Activated naive CD4-positive, alpha-beta T cell treated with anti-CD3 and anti-CD28 coated beads for 36 hours (primary cell): ENCODE data around the gene MALRD1. TPM values are rescaled to one million over a fixed set of nuclear protein-coding genes. Genes with fewer than 3 reads are reported as not detected.

Experiments used
- CTCF ChIA-PET: fragments of 350-600 bp; sonication (Branson Sonifier 250); formaldehyde crosslinking; loops from one replicate; lab custom pipeline; 2021; ENCODE audit warnings: antibody characterized with exemption; lab: Charles Lee
- DNase-seq: peaks from one replicate; pipeline ENCODE4 v3.0.0-alpha.2; 2020
- H3K27ac Mint-ChIP-seq: one replicate; pipeline ENCODE4 v1.8.0; 2021; ENCODE audit warnings: mild to moderate bottlenecking, mixed read lengths
- H3K27me3 Mint-ChIP-seq: one replicate; pipeline ENCODE4 v1.8.0; 2021; ENCODE audit warnings: low read depth, mixed read lengths
- H3K36me3 Mint-ChIP-seq: one replicate; pipeline ENCODE4 v1.8.0; 2021; ENCODE audit warnings: low read depth, mixed read lengths
- H3K4me1 Mint-ChIP-seq: one replicate; pipeline ENCODE4 v1.8.0; 2021; ENCODE audit warnings: low read depth, mixed read lengths
- H3K4me3 Mint-ChIP-seq: one replicate; pipeline ENCODE4 v1.8.0; 2021; ENCODE audit warnings: mild to moderate bottlenecking, moderate library complexity, mixed read lengths
- H3K9me3 Mint-ChIP-seq: one replicate; pipeline ENCODE4 v1.8.0; 2021; ENCODE audit warnings: mixed read lengths
- intact Hi-C: fragments of 100-400 bp; cut with micrococcal nuclease; formaldehyde crosslinking; loops from one replicate; pipeline ENCODE4 v1.15.1; 2023
- total RNA-seq, 2 experiments: library from RNA; stranded (reverse); gene quantifications; one replicate each; pipeline ENCODE4 v1.2.3, GENCODE V29; 2021

Gene MALRD1
- total RNA-seq, 2 experiments from 2014 or later = not detected

DNA sequence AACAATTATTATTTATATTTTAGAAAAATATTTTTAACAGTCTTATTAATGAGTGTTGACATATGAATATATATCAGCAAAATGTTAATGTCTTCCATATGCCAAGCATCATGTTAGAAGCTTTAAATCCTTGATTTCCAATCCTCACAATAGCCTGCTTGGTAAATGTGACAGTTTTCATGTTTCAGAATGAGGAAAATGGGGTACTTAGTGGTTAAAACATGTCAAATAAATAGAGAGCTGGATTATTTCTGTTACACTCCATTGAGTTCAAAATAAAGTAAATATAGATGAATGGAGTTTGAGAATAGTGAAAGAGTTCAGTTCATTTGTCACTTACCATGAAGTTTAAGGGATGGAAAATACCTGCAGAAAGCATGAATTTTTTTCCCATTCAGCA, 377.4 kb downstream of the MALRD1 start:
- intact Hi-C loops = no loop called here
- CTCF ChIA-PET = no interaction called here
- no peaks in the 10 kb centered on the region for H3K36me3 Mint-ChIP-seq
- H3K4me1 Mint-ChIP-seq = no peaks in the 10 kb centered on the region
- no peaks in the 10 kb centered on the region for H3K27me3 Mint-ChIP-seq
- H3K27ac Mint-ChIP-seq = no peak overlapping the region
- H3K9me3 Mint-ChIP-seq = peaks cover 5% of the 10 kb centered on the region
- no peak for DNase-seq
- no peak overlapping the region for H3K4me3 Mint-ChIP-seq

DNA sequence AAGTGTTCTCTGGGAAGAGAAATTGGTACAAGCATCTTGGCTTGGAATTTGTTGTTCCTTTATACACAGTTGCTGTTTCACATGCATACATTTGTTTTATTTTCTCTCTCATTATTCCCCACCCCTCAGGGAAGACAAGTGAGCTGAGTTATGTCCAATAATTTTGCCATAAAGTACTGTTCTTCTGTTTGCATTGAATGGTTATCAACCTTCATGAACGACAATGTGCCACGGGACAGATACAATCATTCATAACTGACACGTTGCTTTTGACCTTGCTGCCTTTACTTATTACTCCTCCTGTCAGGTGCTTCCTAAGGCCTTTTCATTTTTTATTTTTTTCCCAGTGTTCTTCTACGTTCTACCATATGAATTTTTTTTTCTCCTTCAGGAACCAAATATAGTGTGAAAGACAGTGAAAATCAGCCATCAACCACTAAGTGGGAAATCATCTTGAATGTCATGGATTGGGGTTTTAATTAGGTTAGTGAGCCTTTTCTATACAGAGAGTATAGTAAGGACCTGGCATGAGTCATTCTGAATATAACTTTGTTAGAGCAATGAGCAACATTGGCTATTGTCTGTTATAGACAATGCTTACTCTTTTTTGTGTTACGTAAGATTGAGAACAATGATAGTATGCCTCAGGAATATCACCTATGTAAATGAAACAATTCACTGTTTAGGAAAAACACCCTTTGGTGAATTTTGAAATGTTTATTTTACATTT, 383.2 kb downstream of the MALRD1 start:
- Mint-ChIP-seq H3K27ac (no peak overlapping the region), H3K36me3 (no peaks in the 10 kb centered on the region), H3K4me3 (no peak overlapping the region), H3K9me3 (no peaks in the 10 kb centered on the region), H3K27me3 (no peaks in the 10 kb centered on the region), H3K4me1 (no peaks in the 10 kb centered on the region)
- CTCF ChIA-PET = interaction anchor here (0.7 kb wide), 1 partner anchor 1934 kb away, joined by 3 read pairs; no protein-coding TSS in a partner anchor
- intact Hi-C loops = no loop called here
- DNase-seq = no peak

DNA sequence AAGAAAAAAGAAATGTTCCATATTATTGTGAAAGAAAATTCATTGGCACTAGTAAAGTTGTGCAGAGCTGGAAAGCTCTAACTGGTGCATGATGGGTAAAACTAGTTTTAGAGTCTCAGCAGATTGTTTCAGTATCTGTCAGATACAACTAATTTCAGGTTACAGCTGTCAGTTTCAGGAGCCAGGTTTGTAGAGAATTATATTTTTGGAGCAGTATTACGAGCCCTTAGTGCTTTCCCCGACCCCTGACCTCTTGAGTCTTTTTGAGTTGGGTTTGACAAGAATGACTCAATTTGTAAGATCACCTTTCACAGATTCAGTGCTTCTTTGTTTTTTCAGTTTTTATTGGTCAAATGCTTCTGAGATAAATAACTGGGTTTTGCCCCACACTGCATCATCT, 401.3 kb downstream of the MALRD1 start:
- no peaks in the 10 kb centered on the region for H3K4me1 Mint-ChIP-seq
- no peaks in the 10 kb centered on the region for H3K9me3 Mint-ChIP-seq
- CTCF ChIA-PET = no interaction called here
- intact Hi-C loops = no loop called here
- no peak for DNase-seq
- H3K27ac Mint-ChIP-seq = no peak overlapping the region
- no peaks in the 10 kb centered on the region for H3K27me3 Mint-ChIP-seq
- H3K4me3 Mint-ChIP-seq = no peak overlapping the region
- H3K36me3 Mint-ChIP-seq = no peaks in the 10 kb centered on the region

DNA sequence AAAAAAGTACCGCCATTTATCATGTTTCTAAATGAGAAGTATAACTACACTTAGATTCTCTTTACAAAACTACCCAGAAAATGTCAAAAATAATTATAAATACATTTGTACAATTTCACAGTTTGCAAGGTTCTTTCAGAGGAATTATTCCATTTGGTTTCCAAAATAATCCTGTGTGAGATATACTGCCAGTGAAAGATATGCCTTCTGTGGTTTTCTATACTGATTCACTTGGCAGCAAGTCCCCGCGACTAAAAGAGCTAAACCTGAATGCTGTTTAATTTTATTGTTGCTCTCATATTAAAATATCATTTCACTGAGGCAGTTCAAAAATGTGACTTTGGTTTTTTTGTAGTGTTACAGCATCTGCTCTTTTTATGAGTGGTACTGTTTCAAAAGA, 402.8 kb downstream of the MALRD1 start:
- CTCF ChIA-PET = no interaction called here
- Mint-ChIP-seq H3K27me3 (no peaks in the 10 kb centered on the region), H3K27ac (no peak overlapping the region), H3K4me1 (no peaks in the 10 kb centered on the region), H3K9me3 (no peaks in the 10 kb centered on the region), H3K4me3 (no peak overlapping the region), H3K36me3 (no peaks in the 10 kb centered on the region)
- no peak for DNase-seq
- intact Hi-C loops = no loop called here

DNA sequence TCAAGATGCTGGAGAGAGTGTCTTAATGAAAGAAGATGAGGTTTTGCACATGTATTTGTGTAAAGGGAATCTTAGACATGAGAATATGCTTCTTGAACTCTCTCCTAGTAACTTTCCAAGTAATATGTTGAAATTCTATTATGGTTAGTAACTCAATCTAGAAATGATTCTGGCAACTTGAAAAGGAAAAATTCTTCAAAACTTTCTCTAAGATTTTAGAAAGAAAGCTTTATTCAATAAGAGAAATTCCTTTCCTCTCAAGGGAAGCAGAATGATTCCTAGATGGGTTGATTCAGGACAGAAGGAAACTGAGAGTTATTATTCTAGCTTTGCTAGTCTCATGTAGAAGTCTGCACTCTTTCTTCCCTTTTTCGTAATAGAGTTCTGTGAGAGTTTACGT, 403.3 kb downstream of the MALRD1 start:
- CTCF ChIA-PET = no interaction called here
- intact Hi-C loops = no loop called here

DNA sequence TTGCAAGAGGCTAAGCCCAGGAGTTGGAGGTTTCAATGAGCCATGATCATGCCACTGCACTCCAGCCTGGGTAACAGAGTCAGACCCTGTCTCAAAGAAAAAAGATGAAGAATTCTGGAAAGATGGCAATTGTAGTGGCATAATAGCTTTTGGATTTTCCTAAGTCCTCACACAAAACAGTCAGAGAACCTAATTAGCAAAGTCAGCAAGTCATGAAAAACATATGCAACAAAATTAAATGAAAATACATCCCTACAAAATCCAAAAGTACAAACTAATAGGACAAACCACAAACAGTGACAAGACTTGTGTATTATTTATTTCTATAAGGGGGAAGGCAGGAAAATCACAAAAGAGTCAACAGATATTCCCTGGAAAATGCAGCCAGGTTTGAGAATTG, 405.4 kb downstream of the MALRD1 start:
- CTCF ChIA-PET = no interaction called here

More for the DNA sequence above, 403.3 kb downstream of the MALRD1 start:
- Mint-ChIP-seq H3K9me3 (no peaks in the 10 kb centered on the region), H3K27ac (no peak overlapping the region), H3K36me3 (no peaks in the 10 kb centered on the region), H3K27me3 (no peaks in the 10 kb centered on the region), H3K4me3 (no peak overlapping the region), H3K4me1 (no peaks in the 10 kb centered on the region)
- DNase-seq = no peak

DNA sequence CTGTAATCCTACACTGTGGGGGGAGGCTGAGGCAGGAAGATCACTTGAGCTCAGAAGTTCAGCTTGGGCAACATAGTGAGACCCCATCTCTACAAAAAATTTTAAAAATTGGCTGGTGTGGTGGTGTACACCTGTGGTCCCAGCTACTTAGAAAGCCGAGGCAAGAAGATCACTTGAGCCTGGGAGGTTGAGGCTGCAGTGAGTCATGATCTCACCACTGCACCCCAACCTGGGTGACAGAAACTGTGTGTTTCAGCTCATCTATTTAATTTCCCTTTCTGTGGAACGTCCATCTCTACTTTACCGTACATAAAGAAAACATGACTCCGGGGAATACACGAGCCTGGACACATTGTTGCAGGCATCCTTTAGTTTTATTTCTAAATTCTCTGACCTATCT, 413.0 kb downstream of the MALRD1 start:
- no peaks in the 10 kb centered on the region for H3K4me1 Mint-ChIP-seq
- no peak overlapping the region for H3K4me3 Mint-ChIP-seq
- CTCF ChIA-PET = no interaction called here
- no peak overlapping the region for H3K27ac Mint-ChIP-seq
- no peaks in the 10 kb centered on the region for H3K27me3 Mint-ChIP-seq
- no peaks in the 10 kb centered on the region for H3K36me3 Mint-ChIP-seq
- peaks cover 8% of the 10 kb centered on the region for H3K9me3 Mint-ChIP-seq
- intact Hi-C loops = no loop called here
- no peak for DNase-seq

More for the DNA sequence above, 405.4 kb downstream of the MALRD1 start:
- intact Hi-C loops = no loop called here
- Mint-ChIP-seq H3K27me3 (no peaks in the 10 kb centered on the region), H3K27ac (no peak overlapping the region), H3K9me3 (no peaks in the 10 kb centered on the region), H3K4me1 (no peaks in the 10 kb centered on the region), H3K36me3 (no peaks in the 10 kb centered on the region), H3K4me3 (no peak overlapping the region)
- DNase-seq = no peak

DNA sequence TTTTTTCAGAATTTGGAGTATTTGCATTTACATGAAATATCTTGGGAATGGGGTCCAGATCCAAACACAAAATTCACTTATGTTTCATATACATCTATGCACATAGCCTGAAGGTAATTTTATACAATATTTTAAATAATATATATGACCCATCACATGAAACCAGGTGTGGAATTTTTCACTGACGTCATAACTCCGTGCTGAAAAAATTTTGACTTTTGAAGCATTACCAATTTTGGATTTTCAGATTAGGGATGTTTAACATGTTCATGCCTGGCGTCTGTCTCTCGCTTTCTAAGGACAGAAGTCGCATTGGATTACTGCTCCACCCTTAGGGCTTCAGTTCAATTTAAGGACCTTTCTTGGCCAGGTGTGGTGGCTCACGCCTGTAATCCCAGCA, 418.1 kb downstream of the MALRD1 start:
- Mint-ChIP-seq H3K36me3 (no peaks in the 10 kb centered on the region), H3K4me1 (no peaks in the 10 kb centered on the region), H3K9me3 (peaks cover 7% of the 10 kb centered on the region), H3K27me3 (no peaks in the 10 kb centered on the region), H3K27ac (no peak overlapping the region), H3K4me3 (no peak overlapping the region)
- CTCF ChIA-PET = no interaction called here
- intact Hi-C loops = no loop called here
- no peak for DNase-seq

DNA sequence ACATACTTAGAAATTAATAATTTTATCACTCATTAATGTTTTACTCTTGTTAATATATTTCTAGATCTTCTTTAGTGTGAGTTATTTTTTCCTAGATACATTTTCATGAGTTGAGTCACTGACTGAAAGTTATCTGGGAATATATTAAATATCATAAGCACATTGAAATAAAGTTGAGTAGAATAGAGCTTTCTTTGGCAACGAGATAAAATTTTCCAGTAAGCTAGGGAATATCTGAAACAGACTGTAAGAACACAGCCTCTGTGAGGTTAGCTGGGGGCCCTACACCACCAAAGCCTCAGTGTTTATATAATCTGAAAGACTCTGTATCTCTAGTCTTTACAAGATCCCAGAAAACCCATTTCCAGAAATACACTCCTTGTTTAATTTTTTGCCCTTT, 419.8 kb downstream of the MALRD1 start:
- H3K36me3 Mint-ChIP-seq = no peaks in the 10 kb centered on the region
- intact Hi-C loops = no loop called here
- CTCF ChIA-PET = no interaction called here
- no peak for DNase-seq
- H3K9me3 Mint-ChIP-seq = peaks cover 11% of the 10 kb centered on the region
- H3K27ac Mint-ChIP-seq = no peak overlapping the region
- H3K4me1 Mint-ChIP-seq = no peaks in the 10 kb centered on the region
- no peaks in the 10 kb centered on the region for H3K27me3 Mint-ChIP-seq
- H3K4me3 Mint-ChIP-seq = no peak overlapping the region

DNA sequence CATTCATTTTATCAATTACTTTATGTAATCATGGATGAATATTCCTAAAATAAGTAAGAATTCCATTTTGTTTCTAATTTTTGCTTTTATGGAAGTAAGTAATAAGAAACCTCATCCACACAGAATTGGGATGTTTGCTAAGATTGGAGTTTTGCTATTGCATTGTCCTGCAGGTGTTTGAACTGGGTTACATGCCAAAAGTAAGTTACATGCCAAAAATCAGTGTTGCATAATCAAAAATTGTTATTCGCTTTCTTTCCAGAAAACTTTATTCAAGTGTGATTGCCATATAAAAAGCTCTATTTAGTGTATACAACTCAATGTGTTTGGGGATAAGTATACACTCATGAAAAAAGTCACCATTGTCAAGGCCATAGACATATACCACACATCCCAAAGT, 420.9 kb downstream of the MALRD1 start:
- Mint-ChIP-seq H3K4me1 (no peaks in the 10 kb centered on the region), H3K4me3 (no peak overlapping the region), H3K36me3 (no peaks in the 10 kb centered on the region), H3K9me3 (peaks cover 9% of the 10 kb centered on the region), H3K27me3 (no peaks in the 10 kb centered on the region), H3K27ac (no peak overlapping the region)
- no peak for DNase-seq
- CTCF ChIA-PET = no interaction called here
- intact Hi-C loops = no loop called here

DNA sequence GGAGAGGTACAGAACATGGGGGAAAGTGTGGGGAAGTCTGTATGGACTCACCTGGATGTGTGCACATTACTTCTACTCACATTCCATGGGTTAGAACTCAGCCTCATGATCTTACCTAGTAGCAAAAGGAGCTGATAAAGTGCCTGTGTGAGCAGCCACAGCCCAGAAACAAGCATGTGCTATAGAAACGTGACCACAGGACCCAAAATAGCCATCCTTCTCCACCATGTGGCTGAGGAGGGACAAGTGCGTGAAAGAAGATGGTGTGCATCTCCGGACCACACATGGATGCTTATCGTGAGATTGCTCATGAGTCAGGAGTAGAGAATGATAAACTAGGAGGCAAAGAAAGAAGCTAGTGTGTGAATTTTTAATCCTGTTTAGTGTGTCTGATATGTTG, 431.3 kb downstream of the MALRD1 start:
- no peak overlapping the region for H3K4me3 Mint-ChIP-seq
- H3K27me3 Mint-ChIP-seq = no peaks in the 10 kb centered on the region
- no peaks in the 10 kb centered on the region for H3K4me1 Mint-ChIP-seq
- CTCF ChIA-PET = no interaction called here
- no peaks in the 10 kb centered on the region for H3K36me3 Mint-ChIP-seq
- H3K9me3 Mint-ChIP-seq = peaks cover 6% of the 10 kb centered on the region
- no peak overlapping the region for H3K27ac Mint-ChIP-seq
- intact Hi-C loops = no loop called here
- DNase-seq = no peak

DNA sequence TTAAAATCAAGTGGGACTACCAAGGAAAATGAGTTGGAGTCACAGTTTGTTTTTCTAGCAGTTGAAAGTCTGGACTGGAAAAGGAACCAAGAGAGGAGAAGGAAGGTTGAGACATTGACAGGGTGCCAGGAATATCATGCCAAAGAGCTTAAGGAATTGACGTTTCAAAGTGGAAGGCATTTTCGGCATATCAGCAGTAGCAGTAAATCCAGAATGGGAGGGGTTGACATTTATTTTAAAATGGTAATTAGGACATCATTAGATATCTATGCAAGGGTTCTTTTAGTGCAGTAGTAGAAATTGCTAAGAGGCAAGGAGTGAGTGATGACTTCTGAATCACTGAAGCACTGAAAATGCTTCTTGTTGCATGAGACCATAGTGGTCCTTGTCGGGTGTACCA, 431.8 kb downstream of the MALRD1 start:
- Mint-ChIP-seq H3K27ac (no peak overlapping the region), H3K27me3 (no peaks in the 10 kb centered on the region), H3K4me1 (no peaks in the 10 kb centered on the region), H3K4me3 (no peak overlapping the region), H3K36me3 (no peaks in the 10 kb centered on the region), H3K9me3 (peaks cover 6% of the 10 kb centered on the region)
- CTCF ChIA-PET = no interaction called here
- no peak for DNase-seq
- intact Hi-C loops = no loop called here

DNA sequence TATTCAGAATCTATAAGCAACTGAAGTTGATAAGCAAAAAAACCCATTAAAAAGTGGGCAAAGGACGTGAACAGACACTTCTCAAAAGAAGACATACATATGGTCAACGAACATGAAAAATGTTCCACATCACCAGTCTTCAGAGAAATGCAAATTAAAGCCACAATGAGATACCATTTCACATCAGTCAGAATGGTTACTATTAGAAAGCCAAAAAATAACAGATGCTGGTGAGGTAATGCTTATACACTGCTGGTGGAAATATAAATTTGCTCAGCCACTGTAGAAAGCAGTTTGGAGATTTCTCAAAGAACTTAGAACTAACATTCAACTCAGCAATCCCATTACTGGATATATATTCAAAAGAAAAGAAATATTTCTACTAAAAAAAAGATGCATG, 434.8 kb downstream of the MALRD1 start:
- CTCF ChIA-PET = no interaction called here
- H3K36me3 Mint-ChIP-seq = no peaks in the 10 kb centered on the region
- H3K27ac Mint-ChIP-seq = no peak overlapping the region
- H3K27me3 Mint-ChIP-seq = no peaks in the 10 kb centered on the region
- intact Hi-C loops = no loop called here
- H3K4me1 Mint-ChIP-seq = no peaks in the 10 kb centered on the region
- DNase-seq = no peak
- H3K4me3 Mint-ChIP-seq = no peak overlapping the region
- H3K9me3 Mint-ChIP-seq = peaks cover 6% of the 10 kb centered on the region
